Esophagus squamous epithelium (tissue), 4 donors: ENCODE measurements around the gene COG4.
A peak's percentile ranks its signal among the peaks of the same experiment; 100 is the strongest.

Experiments used
- POLR2A ChIP-seq, 4 donors: fragments of 450-650 bp; IDR thresholded peaks; one replicate each; pipeline ENCODE4 v1.6.1; 2017; ENCODE audit warnings: antibody characterized with exemption in 4 of 4, mild to moderate bottlenecking in 4 of 4, moderate library complexity in 3 of 4
- TF ChIP-seq, protein P1 (sequence below), 6 experiments: fragments of 450-650 bp in 4 of 6; fragments of 200-600 bp in 2 of 6; sonication (generic) in 2 of 6; IDR thresholded peaks; one replicate each; pipeline ENCODE4 v1.5.1; 2016 to 2019; ENCODE audit warnings: antibody characterized with exemption in 6 of 6, mild to moderate bottlenecking in 4 of 6, moderate library complexity in 4 of 6

DNA sequence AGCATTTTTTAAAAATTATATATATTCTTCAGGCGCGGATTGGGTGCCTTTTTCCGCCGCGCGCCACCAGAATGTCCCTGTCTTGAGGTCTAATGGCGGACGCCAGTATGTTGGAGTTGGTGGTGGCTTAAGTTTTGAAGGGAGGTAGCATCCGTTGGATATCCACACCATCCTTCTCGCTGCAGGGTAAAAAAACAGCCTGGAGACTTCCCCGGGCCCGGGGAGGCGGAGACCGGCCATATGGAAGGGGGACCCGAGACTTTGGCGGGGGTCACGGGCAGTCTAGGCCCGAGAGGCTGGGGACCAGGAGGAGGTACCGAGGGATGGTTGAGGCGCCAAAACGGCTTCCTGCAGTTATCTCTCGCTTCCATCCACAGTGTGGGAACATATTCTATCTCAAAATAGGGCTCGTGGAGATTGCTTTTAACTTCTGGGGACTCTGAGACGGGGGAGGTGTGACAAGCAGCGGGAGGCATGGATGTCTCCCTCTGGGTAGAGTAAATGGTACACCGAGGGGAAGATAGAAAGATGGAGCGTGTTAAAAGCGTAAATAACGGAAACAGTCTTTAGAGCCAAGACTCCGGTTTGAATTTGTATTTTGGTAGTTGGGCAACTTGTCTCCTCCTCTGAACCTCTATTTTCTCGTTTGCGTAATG is 517 bp upstream of the COG4 start, which contains the start of gene SF3B3:
- TF ChIP-seq, protein P1, sequence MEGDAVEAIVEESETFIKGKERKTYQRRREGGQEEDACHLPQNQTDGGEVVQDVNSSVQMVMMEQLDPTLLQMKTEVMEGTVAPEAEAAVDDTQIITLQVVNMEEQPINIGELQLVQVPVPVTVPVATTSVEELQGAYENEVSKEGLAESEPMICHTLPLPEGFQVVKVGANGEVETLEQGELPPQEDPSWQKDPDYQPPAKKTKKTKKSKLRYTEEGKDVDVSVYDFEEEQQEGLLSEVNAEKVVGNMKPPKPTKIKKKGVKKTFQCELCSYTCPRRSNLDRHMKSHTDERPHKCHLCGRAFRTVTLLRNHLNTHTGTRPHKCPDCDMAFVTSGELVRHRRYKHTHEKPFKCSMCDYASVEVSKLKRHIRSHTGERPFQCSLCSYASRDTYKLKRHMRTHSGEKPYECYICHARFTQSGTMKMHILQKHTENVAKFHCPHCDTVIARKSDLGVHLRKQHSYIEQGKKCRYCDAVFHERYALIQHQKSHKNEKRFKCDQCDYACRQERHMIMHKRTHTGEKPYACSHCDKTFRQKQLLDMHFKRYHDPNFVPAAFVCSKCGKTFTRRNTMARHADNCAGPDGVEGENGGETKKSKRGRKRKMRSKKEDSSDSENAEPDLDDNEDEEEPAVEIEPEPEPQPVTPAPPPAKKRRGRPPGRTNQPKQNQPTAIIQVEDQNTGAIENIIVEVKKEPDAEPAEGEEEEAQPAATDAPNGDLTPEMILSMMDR (IDR thresholded peaks at IDR 0.05), result peak in 1 of 6 experiments; percentile 3
- TF ChIP-seq POLR2A (IDR thresholded peaks at IDR 0.05), result peak in 2 of 4 donors; percentile 39 to 51
